Smooth muscle cell (in vitro differentiated cells): Measurements from ENCODE around the gene CPAMD8. TPM values are rescaled to one million over a fixed set of nuclear protein-coding genes. Genes with fewer than 3 reads are reported as not detected.

ENCODE experiments used
- DNase-seq: peaks from one replicate; lab custom pipeline; 2025; ENCODE audit not compliant: unreplicated experiment; lab: John Stamatoyannopoulos, UW
- H2AFZ ChIP-seq: fragments of 200-600 bp; sonication (generic); 2 replicates; pipeline ENCODE4 v1.6.0; 2016; ENCODE audit warnings: antibody characterized with exemption, low read depth, mild to moderate bottlenecking
- H3F3A ChIP-seq: fragments of 200-600 bp; sonication (generic); 2 replicates; pipeline ENCODE4 v1.6.0; 2017; ENCODE audit warnings: antibody characterized with exemption, low read depth
- H3K27ac ChIP-seq: fragments of 200-600 bp; sonication (generic); 2 replicates; pipeline ENCODE4 v1.5.1; 2016; ENCODE audit warnings: low read depth, mild to moderate bottlenecking
- H3K27me3 ChIP-seq: fragments of 200-600 bp; sonication (generic); 2 replicates; pipeline ENCODE4 v1.6.1; 2016; ENCODE audit warnings: low read depth, mild to moderate bottlenecking
- H3K36me3 ChIP-seq: fragments of 200-600 bp; sonication (generic); 2 replicates; pipeline ENCODE4 v1.5.1; 2016; ENCODE audit warnings: low read depth
- H3K4me1 ChIP-seq: fragments of 200-600 bp; sonication (generic); 2 replicates; pipeline ENCODE4 v1.5.1; 2016; ENCODE audit warnings: low read depth
- H3K4me2 ChIP-seq: fragments of 200-600 bp; sonication (generic); 2 replicates; pipeline ENCODE4 v1.6.0; 2016; ENCODE audit warnings: mild to moderate bottlenecking
- H3K4me3 ChIP-seq: fragments of 200-600 bp; sonication (generic); 2 replicates; pipeline ENCODE4 v1.5.1; 2016; ENCODE audit warnings: mild to moderate bottlenecking
- H3K79me2 ChIP-seq: fragments of 200-600 bp; sonication (generic); 2 replicates; pipeline ENCODE4 v1.6.0; 2016; ENCODE audit warnings: low read depth, mild to moderate bottlenecking
- H3K9ac ChIP-seq: fragments of 200-600 bp; sonication (generic); 2 replicates; pipeline ENCODE4 v1.6.0; 2016; ENCODE audit warnings: low read depth
- H3K9me3 ChIP-seq: fragments of 200-600 bp; sonication (generic); replicated peaks from 2 replicates; pipeline ENCODE4 v1.5.1; 2016; ENCODE audit warnings: low read depth
- H4K20me1 ChIP-seq: fragments of 200-600 bp; sonication (generic); 2 replicates; pipeline ENCODE4 v1.6.0; 2016; ENCODE audit warnings: low read depth
- WGBS: methylation state at CpG from one replicate; pipeline ENCODE4 v1.1.7; 2016; ENCODE audit warnings: low lambda C conversion rate; 5-methylcytosine and 5-hydroxymethylcytosine counted together
- polyA plus RNA-seq: library from polyadenylated mRNA; unstranded; fragments of >200 nt; fragmentation: Nextera tagmentation; extraction: Ambion mirVana; gene quantifications from 2 replicates; pipeline ENCODE4 v1.2.1, GENCODE V29; 2016
- total RNA-seq: library from RNA; depleted of rRNA; stranded (reverse); fragments of >200 nt; gene quantifications from 2 replicates; pipeline ENCODE4 v1.2.3, GENCODE V29; 2014
- TF ChIP-seq, protein P1 (sequence below): fragments of 200-600 bp; sonication (generic); IDR thresholded peaks from 2 replicates; pipeline ENCODE4 v1.5.1; 2017; ENCODE audit warnings: borderline replicate concordance, mild to moderate bottlenecking, antibody characterized with exemption; ENCODE audit not compliant: insufficient read depth, poor library complexity, severe bottlenecking

Gene CPAMD8
- total and polyA plus RNA-seq, 2 experiments from 2014 or later: 0.81 to 9.4 TPM

DNA sequence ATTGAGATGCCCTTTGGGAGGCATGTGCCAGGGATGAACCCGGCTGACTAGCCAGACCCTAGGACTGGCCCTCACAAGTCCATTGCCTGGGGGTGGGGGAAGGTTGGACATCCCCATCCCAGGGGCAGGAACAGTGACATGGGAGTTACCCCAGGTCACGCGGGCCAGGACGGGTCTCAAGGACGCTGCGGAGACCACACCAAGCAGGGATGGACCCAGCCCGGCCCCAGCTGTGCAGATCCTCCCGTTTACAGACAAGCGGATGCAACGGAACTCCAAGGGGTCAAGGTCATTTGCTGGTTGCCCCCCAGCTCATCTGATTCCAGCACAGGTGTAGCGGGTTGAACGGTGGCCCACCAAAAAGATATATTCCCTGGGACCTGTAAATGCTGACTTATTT lies 117.9 kb downstream of the CPAMD8 start:
- 79% methylated on average over 12 of the region's 12 CpGs for WGBS

DNA sequence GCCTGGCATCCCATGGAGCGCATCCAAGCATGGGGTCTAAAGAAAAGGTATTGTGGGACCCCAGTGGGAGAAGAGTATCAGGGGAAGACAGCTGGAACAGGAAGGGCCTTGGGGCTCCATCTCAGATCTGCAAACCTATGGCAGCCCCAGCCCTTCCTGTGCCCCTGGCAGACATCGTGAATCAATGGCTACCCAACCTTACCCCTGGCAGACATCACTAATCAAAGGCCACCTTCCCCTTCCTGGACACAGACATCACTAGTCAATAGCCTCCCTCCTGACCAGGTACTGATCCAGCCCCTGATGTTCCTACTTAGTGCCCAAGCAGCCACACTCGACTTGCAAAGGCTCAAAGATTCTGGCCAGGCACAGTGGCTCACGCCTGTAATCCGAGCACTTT lies 122.0 kb downstream of the CPAMD8 start:
- Histone ChIP-seq H2AFZ (no peak overlapping the region), H3K27ac (no peak overlapping the region), H3K9ac (no peak overlapping the region), H3K79me2 (no peaks in the 10 kb centered on the region), H3K9me3 (no peaks in the 10 kb centered on the region), H3K4me1 (no peaks in the 10 kb centered on the region), H3K27me3 (no peaks in the 10 kb centered on the region), H4K20me1 (no peaks in the 10 kb centered on the region), H3K4me3 (no peak overlapping the region), H3K4me2 (no peak overlapping the region), H3F3A (no peaks in the 10 kb centered on the region), H3K36me3 (no peaks in the 10 kb centered on the region)
- WGBS: 45% methylated on average over 5 of the region's 5 CpGs
- no peak for DNase-seq
- TF ChIP-seq, protein P1, sequence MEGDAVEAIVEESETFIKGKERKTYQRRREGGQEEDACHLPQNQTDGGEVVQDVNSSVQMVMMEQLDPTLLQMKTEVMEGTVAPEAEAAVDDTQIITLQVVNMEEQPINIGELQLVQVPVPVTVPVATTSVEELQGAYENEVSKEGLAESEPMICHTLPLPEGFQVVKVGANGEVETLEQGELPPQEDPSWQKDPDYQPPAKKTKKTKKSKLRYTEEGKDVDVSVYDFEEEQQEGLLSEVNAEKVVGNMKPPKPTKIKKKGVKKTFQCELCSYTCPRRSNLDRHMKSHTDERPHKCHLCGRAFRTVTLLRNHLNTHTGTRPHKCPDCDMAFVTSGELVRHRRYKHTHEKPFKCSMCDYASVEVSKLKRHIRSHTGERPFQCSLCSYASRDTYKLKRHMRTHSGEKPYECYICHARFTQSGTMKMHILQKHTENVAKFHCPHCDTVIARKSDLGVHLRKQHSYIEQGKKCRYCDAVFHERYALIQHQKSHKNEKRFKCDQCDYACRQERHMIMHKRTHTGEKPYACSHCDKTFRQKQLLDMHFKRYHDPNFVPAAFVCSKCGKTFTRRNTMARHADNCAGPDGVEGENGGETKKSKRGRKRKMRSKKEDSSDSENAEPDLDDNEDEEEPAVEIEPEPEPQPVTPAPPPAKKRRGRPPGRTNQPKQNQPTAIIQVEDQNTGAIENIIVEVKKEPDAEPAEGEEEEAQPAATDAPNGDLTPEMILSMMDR: no peak

More for the DNA sequence above, 117.9 kb downstream of the CPAMD8 start:
- H3F3A ChIP-seq: no peaks in the 10 kb centered on the region
- H3K4me2 ChIP-seq: no peak overlapping the region
- no peaks in the 10 kb centered on the region for H3K4me1 ChIP-seq
- no peaks in the 10 kb centered on the region for H3K36me3 ChIP-seq
- H3K9me3 ChIP-seq: no peaks in the 10 kb centered on the region
- H3K27ac ChIP-seq: no peak overlapping the region
- no peaks in the 10 kb centered on the region for H3K79me2 ChIP-seq
- H3K4me3 ChIP-seq: no peak overlapping the region
- no peaks in the 10 kb centered on the region for H4K20me1 ChIP-seq
- no peak overlapping the region for H3K9ac ChIP-seq
- no peak for DNase-seq
- H3K27me3 ChIP-seq: no peaks in the 10 kb centered on the region
- no peak overlapping the region for H2AFZ ChIP-seq
- TF ChIP-seq, protein P1: no peak

DNA sequence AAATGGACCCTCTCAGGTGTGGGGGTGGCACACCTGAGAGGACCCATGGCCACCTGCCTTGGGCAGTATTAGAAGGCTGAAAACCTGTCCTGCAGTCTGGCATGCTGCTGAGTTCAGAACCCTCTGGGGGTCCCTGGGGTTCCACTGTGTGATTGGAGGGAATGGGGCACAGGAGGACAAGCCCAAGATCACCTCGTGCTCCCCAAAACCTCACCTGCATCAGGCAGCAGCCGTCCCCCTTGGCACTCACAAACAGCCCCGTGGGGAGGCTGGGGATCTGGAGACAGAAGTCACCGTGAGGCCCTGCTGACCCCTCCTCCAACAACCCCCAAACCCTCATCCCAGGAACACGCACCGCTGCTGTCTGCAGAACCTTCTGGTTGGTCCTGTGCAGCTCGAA lies 123.3 kb downstream of the CPAMD8 start:
- H2AFZ ChIP-seq: no peak overlapping the region
- no peaks in the 10 kb centered on the region for H3K27me3 ChIP-seq
- H3K4me1 ChIP-seq: no peaks in the 10 kb centered on the region
- no peak overlapping the region for H3K27ac ChIP-seq
- TF ChIP-seq, protein P1: no peak
- no peaks in the 10 kb centered on the region for H3K9me3 ChIP-seq
- 90% methylated on average over 7 of the region's 7 CpGs for WGBS
- no peak overlapping the region for H3K9ac ChIP-seq
- H3K36me3 ChIP-seq: no peaks in the 10 kb centered on the region
- no peaks in the 10 kb centered on the region for H3K79me2 ChIP-seq
- no peak for DNase-seq
- no peak overlapping the region for H3K4me2 ChIP-seq
- no peaks in the 10 kb centered on the region for H4K20me1 ChIP-seq
- H3F3A ChIP-seq: no peaks in the 10 kb centered on the region
- H3K4me3 ChIP-seq: no peak overlapping the region

DNA sequence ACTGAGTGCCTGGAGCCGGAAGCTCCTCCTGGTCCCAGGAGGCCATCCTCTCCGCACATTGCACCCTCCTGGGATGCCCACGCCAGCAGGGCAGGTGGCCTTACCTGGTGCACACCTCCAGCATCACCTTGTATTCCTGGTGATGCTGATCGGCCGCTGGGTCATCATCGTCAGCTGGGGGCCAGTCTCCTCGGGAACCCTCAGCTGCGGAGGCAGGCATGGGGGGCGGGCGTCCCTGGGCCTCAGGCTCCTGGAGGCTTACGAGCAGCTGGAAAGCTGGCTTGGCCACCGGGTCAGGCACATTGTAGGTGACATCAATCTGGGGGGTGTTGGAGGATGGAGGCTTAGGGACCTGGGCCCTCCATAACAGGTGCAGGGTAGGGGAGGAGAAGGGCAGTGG lies 124.1 kb downstream of the CPAMD8 start:
- no peaks in the 10 kb centered on the region for H3K79me2 ChIP-seq
- TF ChIP-seq, protein P1: no peak
- DNase-seq: no peak
- H3F3A ChIP-seq: no peaks in the 10 kb centered on the region
- H4K20me1 ChIP-seq: no peaks in the 10 kb centered on the region
- no peak overlapping the region for H2AFZ ChIP-seq
- no peak overlapping the region for H3K4me3 ChIP-seq
- WGBS: 91% methylated on average over 12 of the region's 12 CpGs
- no peaks in the 10 kb centered on the region for H3K9me3 ChIP-seq
- H3K4me2 ChIP-seq: no peak overlapping the region
- no peaks in the 10 kb centered on the region for H3K27me3 ChIP-seq
- H3K27ac ChIP-seq: no peak overlapping the region
- H3K9ac ChIP-seq: no peak overlapping the region
- no peaks in the 10 kb centered on the region for H3K36me3 ChIP-seq
- no peaks in the 10 kb centered on the region for H3K4me1 ChIP-seq
